K562 (cell line): ENCODE measurements around the gene CTAGE1. TPM values are rescaled to one million over a fixed set of nuclear protein-coding genes. Genes with fewer than 3 reads are reported as not detected.

Experiments
- ATAC-seq: fragments of 200-7000 bp; cut with Tn5 transposase; 3 replicates; pipeline ENCODE4 v1.9.1; 2020; ENCODE audit warnings: moderate library complexity
- BruUV-seq: library from RNA; stranded (reverse); fragments of 400-500 nt; replicated peaks from 2 replicates; lab custom pipeline; 2021; lab: Mats Ljungman, UMichigan
- CTCF ChIA-PET: fragments of 300-600 bp; formaldehyde crosslinking; extraction: SDS; loops from one replicate; lab custom pipeline; 2021; ENCODE audit warnings: low intra/inter-chr PET ratio; lab: Yijun Ruan, JAX
- POLR2A ChIA-PET: fragments of 300-600, 350-650 bp; sonication (Branson Sonifier 250); formaldehyde crosslinking; extraction: SDS; loops from one replicate; lab custom pipeline; 2021; ENCODE audit warnings: antibody characterized with exemption, inconsistent platforms; lab: Yijun Ruan, JAX
- DNase-seq, 4 experiments: peaks; one replicate each; pipeline versions ENCODE4 v3.0.0 to v3.0.0-alpha.2; 2011 to 2018; ENCODE audit warnings: low spot score in 3 of 4, mixed read lengths in 3 of 4; ENCODE audit errors: extremely low read depth in 1 of 4
- FAIRE-seq: peaks from 2 replicates; lab custom pipeline; 2011; peaks lifted over from hg19 to GRCh38; lab: Jason Lieb, UNC
- H2AFZ ChIP-seq: 2 replicates; pipeline ENCODE4 v1.6.0; 2011; ENCODE audit warnings: low read depth, low read length, control low read depth, inconsistent platforms
- H3K27ac ChIP-seq: fragments of 200-600 bp; 3 replicates; pipeline ENCODE4 v1.8.0; 2011; ENCODE audit warnings: low read depth, mild to moderate bottlenecking, control low read depth, inconsistent platforms, low read length, moderate library complexity, mixed read lengths; ENCODE audit errors: extremely low read depth
- H3K27me3 ChIP-seq, 2 experiments: fragments of 300-600 bp in 1 of 2; 2 replicates in 1 of 2; 3 replicates in 1 of 2; pipeline versions ENCODE4 v1.6.0 to v1.8.0; 2011; ENCODE audit warnings: inconsistent platforms in 2 of 2, low read length in 2 of 2, mild to moderate bottlenecking in 1 of 2, mixed read lengths in 1 of 2, moderate library complexity in 1 of 2; ENCODE audit not compliant: control insufficient read depth in 2 of 2, insufficient read depth in 2 of 2
- H3K36me3 ChIP-seq: fragments of 300-600 bp; 3 replicates; pipeline ENCODE4 v1.8.0; 2011; ENCODE audit warnings: mild to moderate bottlenecking, low read length, inconsistent platforms; ENCODE audit not compliant: control insufficient read depth, insufficient read depth
- H3K4me1 ChIP-seq, 2 experiments: fragments of 200-600 bp in 1 of 2; replicated peaks in 1 of 2; 2 replicates in 1 of 2; 3 replicates in 1 of 2; pipeline versions ENCODE4 v1.5.1 to v1.8.0; 2011; ENCODE audit warnings: inconsistent platforms in 2 of 2, low read length in 2 of 2, mild to moderate bottlenecking in 1 of 2, mixed read lengths in 1 of 2, moderate library complexity in 1 of 2; ENCODE audit not compliant: control insufficient read depth in 2 of 2, insufficient read depth in 2 of 2
- H3K4me2 ChIP-seq: 2 replicates; pipeline ENCODE4 v1.6.1; 2011; ENCODE audit warnings: low read length, control low read depth, inconsistent platforms, mixed read lengths; ENCODE audit not compliant: insufficient read depth
- H3K4me3 ChIP-seq: fragments of 200-600 bp; sonication (generic), shearing (Covaris generic); 2 replicates; pipeline ENCODE4 v1.5.1; 2016; ENCODE audit warnings: control low read depth, inconsistent platforms
- H3K79me2 ChIP-seq: fragments of 200-600 bp; 3 replicates; pipeline ENCODE4 v1.8.0; 2011; ENCODE audit warnings: low read length, inconsistent platforms; ENCODE audit not compliant: control insufficient read depth, insufficient read depth
- H3K9ac ChIP-seq, 2 experiments: 2 replicates each; pipeline versions ENCODE4 v1.6.0 to v1.6.1; 2011; ENCODE audit warnings: low read depth in 2 of 2, low read length in 2 of 2, control low read depth in 1 of 2, inconsistent platforms in 1 of 2, mild to moderate bottlenecking in 1 of 2, mixed read lengths in 1 of 2; ENCODE audit not compliant: insufficient read depth in 1 of 2
- H3K9me1 ChIP-seq: one replicate; pipeline ENCODE4 v1.6.0; 2011; ENCODE audit warnings: inconsistent platforms, mild to moderate bottlenecking, low read length, moderate library complexity; ENCODE audit not compliant: control insufficient read depth, insufficient read depth
- H3K9me3 ChIP-seq: replicated peaks from 2 replicates; pipeline ENCODE4 v1.5.1; 2011; ENCODE audit warnings: low read depth, low read length, inconsistent platforms; ENCODE audit not compliant: control insufficient read depth, insufficient read depth
- H4K20me1 ChIP-seq: replicated peaks from 2 replicates; pipeline ENCODE4 v1.6.1; 2011; ENCODE audit warnings: low read length, inconsistent platforms, mixed read lengths; ENCODE audit not compliant: control insufficient read depth, insufficient read depth
- CREB5 ChIP-seq: fragments of 250-450 bp; sonication (Bioruptor Pico); IDR thresholded peaks from 2 replicates; pipeline ENCODE4 v1.5.0; 2020; ENCODE audit warnings: mild to moderate bottlenecking
- FOXA1 ChIP-seq: fragments of 450-650 bp; IDR thresholded peaks from 2 replicates; pipeline ENCODE4 v1.6.1; 2016; ENCODE audit warnings: mild to moderate bottlenecking, borderline replicate concordance
- RBM25 ChIP-seq: fragments of 200-400 bp; formaldehyde crosslinking; IDR thresholded peaks from 2 replicates; pipeline ENCODE4 v1.6.1; 2018; ENCODE audit warnings: low read length, low read depth, moderate library complexity; ENCODE audit not compliant: severe bottlenecking
- SIX5 ChIP-seq, 2 experiments: IDR thresholded peaks; 2 replicates each; pipeline ENCODE4 v1.6.1; 2011; ENCODE audit warnings: low read length in 2 of 2, borderline replicate concordance in 1 of 2, low read depth in 1 of 2, mild to moderate bottlenecking in 1 of 2, moderate library complexity in 1 of 2; ENCODE audit not compliant: insufficient read depth in 1 of 2
- TAL1 ChIP-seq: fragments of 450-650 bp; IDR thresholded peaks from 2 replicates; pipeline ENCODE4 v1.6.1; 2016; ENCODE audit warnings: mild to moderate bottlenecking
- ZFP36 ChIP-seq: fragments of 150-350 bp; IDR thresholded peaks from 2 replicates; pipeline ENCODE4 v1.6.1; 2018; ENCODE audit warnings: low read length, low read depth; ENCODE audit not compliant: partially characterized antibody
- ZKSCAN8 ChIP-seq: fragments of 200-800 bp; sonication (Bioruptor generic); IDR thresholded peaks from 2 replicates; pipeline ENCODE4 v1.6.1; 2016; ENCODE audit warnings: missing genetic modification characterization, missing compliant biosample characterization
- ZNF146 ChIP-seq: IDR thresholded peaks from one replicate; pipeline ENCODE4 v1.6.1; 2018; ENCODE audit warnings: missing compliant biosample characterization; ENCODE audit not compliant: unreplicated experiment
- ZNF23 ChIP-seq: fragments of 250-450 bp; sonication (Bioruptor Pico); IDR thresholded peaks from 2 replicates; pipeline ENCODE4 v1.4.0; 2020; ENCODE audit warnings: mild to moderate bottlenecking
- ZNF511 ChIP-seq: sonication (generic); formaldehyde crosslinking; IDR thresholded peaks from 2 replicates; pipeline ENCODE4 v1.8.0; 2022; ENCODE audit warnings: mild to moderate bottlenecking, missing genetic modification reagents
- WGBS: fragments of 100-300 bp; shearing (Covaris generic); methylation state at CpG from one replicate; pipeline ENCODE4 v1.1.6; 2016; ENCODE audit warnings: low coverage, mixed read lengths; ENCODE audit not compliant: insufficient coverage; ENCODE audit errors: missing lambda C conversion rate; 5-methylcytosine and 5-hydroxymethylcytosine counted together
- in situ Hi-C: fragments of 300-500 bp; cut with MboI; formaldehyde crosslinking; loops from 4 replicates; pipeline ENCODE4 v1.15.0; 2018; ENCODE audit warnings: inconsistent platforms, mixed read lengths
- intact Hi-C: fragments of 100-400 bp; cut with micrococcal nuclease; formaldehyde crosslinking; loops from 2 replicates; pipeline ENCODE4 v1.14.2; 2022
- polyA plus RNA-seq, 8 experiments: library from polyadenylated mRNA; depleted of rRNA in 4 of 8; stranded (reverse) in 5 of 8; unstranded in 3 of 8; fragments of >200 nt; fragmentation: Nextera tagmentation in 2 of 8; fragmentation: Illumina TruSeq in 1 of 8; extraction: Ambion mirVana in 2 of 8; extraction: Trizol in 1 of 8; gene quantifications; 2 replicates each; pipeline versions ENCODE4 v1.2.1 to v1.2.3, GENCODE V29; 2011 to 2014; ENCODE audit warnings: inconsistent platforms in 1 of 8, missing spikeins in 1 of 8
- total RNA-seq, 7 experiments: library from RNA; depleted of rRNA in 6 of 7; stranded (reverse); fragments of >200 nt in 6 of 7; fragmentation: Illumina TruSeq in 2 of 7; extraction: Trizol in 2 of 7; gene quantifications; 2 replicates each; pipeline versions ENCODE4 v1.2.1 to v1.2.3, GENCODE V29; 2011 to 2021; ENCODE audit warnings: low replicate concordance in 1 of 7

The CTAGE1 gene
- total and polyA plus RNA-seq, 9 of the 15 experiments (the other 6 are each of a cell fraction or from before 2014, with no cell fraction given) = not detected

DNA sequence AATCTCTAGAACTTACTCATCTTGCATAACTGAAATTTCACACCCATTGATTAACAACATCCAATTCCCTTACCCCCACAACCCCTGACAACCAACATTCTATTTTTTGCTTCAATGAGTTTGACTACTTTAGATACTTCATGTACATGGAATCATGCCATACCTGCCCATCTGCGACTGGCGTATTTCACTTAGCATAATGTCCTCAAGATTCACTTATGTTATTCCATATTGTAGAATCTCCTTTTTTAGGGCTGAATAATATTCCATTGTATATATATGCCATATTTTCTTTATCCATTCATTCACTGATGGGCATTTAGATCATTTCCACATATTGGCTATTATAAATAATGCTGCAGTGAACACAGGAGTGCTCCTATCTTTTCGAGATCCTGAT lies 13.8 kb downstream of the CTAGE1 start:
- Histone ChIP-seq H3K79me2 (no peaks in the 10 kb centered on the region), H3K4me1 (no peaks in the 10 kb centered on the region), H3K4me2 (no peak overlapping the region), H3K27ac (no peak overlapping the region), H4K20me1 (no peaks in the 10 kb centered on the region), H2AFZ (no peak overlapping the region), H3K4me3 (no peak overlapping the region), H3K9me3 (no peaks in the 10 kb centered on the region), H3K36me3 (no peaks in the 10 kb centered on the region), H3K27me3 (peaks cover 0 to 3% of the 10 kb centered on the region in 2 experiments; a peak in 3 of 5 replicates), H3K9me1 (no peaks in the 10 kb centered on the region), H3K9ac (no peak overlapping the region)
- in situ Hi-C loops (no loop called here), intact Hi-C loops (no loop called here)
- CTCF ChIA-PET = no interaction called here
- POLR2A ChIA-PET = no interaction called here
- ATAC-seq (no peak), DNase-seq (no peak), FAIRE-seq (no peak)
- no TSS peak for BruUV-seq
- TF ChIP-seq ZKSCAN8 (CRISPR knock-in tag) (no peak), ZNF511 (CRISPR knock-in tag) (no peak), CREB5 (CRISPR knock-in tag) (no peak), ZNF146 (peak; percentile 63), ZNF23 (CRISPR knock-in tag) (no peak), SIX5 (IDR thresholded peaks at IDR 0.05; ENCODE audit: borderline replicate concordance in 1 of 2, insufficient read depth in 1 of 2, low read depth in 1 of 2, low read length in 2 of 2) (no peak), ZFP36 (no peak), TAL1 (no peak), FOXA1 (no peak), RBM25 (peak; percentile 61)
- WGBS = 0% methylated on average over 3 of the region's 3 CpGs
